ENCODE results near the gene UBE2E3.

DNA sequence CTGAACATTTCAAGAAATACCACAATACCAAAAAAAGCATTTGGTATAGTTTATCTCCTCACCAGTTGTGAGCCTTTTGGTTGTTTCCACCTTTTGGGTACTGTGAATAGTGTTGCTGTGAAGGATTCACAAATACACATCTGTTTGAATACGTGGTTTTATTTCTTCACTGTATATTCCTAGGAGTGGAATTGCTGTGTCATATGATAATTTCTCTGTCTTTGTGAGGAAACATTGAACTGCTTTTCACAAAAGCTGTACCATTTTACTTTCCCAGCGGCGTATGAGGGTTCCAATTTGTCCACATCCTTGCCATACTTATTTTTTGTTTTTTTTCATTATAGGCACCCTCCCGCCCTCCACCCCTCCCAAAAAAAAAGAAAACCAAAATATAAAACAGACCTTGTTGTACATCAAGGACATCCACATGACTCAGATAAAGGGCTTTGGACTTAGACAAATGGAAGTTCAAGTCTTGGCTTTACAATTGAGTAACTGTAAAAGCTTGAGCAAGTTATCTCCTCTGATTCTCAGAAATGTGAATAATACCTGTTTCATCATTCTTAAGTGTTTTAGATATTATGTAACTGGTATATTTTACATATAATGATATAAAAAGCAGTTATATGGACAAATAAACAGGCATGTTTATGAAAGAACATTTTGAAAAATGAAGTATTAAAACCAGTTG is 19.0 kb downstream of the UBE2E3 start:
- TF ChIP-seq, protein P1, sequence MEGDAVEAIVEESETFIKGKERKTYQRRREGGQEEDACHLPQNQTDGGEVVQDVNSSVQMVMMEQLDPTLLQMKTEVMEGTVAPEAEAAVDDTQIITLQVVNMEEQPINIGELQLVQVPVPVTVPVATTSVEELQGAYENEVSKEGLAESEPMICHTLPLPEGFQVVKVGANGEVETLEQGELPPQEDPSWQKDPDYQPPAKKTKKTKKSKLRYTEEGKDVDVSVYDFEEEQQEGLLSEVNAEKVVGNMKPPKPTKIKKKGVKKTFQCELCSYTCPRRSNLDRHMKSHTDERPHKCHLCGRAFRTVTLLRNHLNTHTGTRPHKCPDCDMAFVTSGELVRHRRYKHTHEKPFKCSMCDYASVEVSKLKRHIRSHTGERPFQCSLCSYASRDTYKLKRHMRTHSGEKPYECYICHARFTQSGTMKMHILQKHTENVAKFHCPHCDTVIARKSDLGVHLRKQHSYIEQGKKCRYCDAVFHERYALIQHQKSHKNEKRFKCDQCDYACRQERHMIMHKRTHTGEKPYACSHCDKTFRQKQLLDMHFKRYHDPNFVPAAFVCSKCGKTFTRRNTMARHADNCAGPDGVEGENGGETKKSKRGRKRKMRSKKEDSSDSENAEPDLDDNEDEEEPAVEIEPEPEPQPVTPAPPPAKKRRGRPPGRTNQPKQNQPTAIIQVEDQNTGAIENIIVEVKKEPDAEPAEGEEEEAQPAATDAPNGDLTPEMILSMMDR (IDR thresholded peaks at IDR 0.05 in 8 of 11, conservative IDR thresholded peaks at IDR 0.05 in 3 of 11), result no peak
- TF ChIP-seq POLR2A (IDR thresholded peaks at IDR 0.05), result no peak
- no peak for TF ChIP-seq POLR2AphosphoS5 (IDR thresholded peaks at IDR 0.05)

All from spleen (tissue), 7 donors.